Heart left ventricle (tissue), 13 donors: ENCODE data around the gene GABRB3.

Experiments
- CTCF ChIP-seq, 12 donors: fragments of 200-600 bp; sonication (generic) in 4 of 12; IDR thresholded peaks; one replicate each; pipeline versions ENCODE4 v1.5.0 to v1.8.0; 2018 to 2022; ENCODE audit warnings: antibody characterized with exemption in 12 of 12, mild to moderate bottlenecking in 5 of 12
- POLR2A ChIP-seq, 2 donors: fragments of 450-650 bp; IDR thresholded peaks; one replicate each; pipeline ENCODE4 v1.6.1; 2017; ENCODE audit warnings: antibody characterized with exemption in 2 of 2, mild to moderate bottlenecking in 2 of 2, moderate library complexity in 2 of 2
- donor health status: ischemic (EF 13 %, LVEDD 7.1; RV severe dilation, severe dysfunction).
- donor health status: DM: no; HTN: yes; CAD: no.
- donor health status: DM: no; HTN: no; CAD: no.
- donor health status: ischemic (EF 25% LVEDD 6.9; RV normal size, moderate dysfunction).
- donor health status: ischemic (EF 25% LVEDD 5.7; RV mildly dilated, moderate dysfunction).
- donor health status: ischemic (EF 35%, LVEDD 5.7; RV mildly dilated, moderate dysfunction).
- donor health status: nonischemic (EF 11% LVEDD 7.7; RV severe dilation, severe dysfunction).
- donor health status: DM: yes; HTN: yes; CAD: no.
- donor health status: PGD.
- donor health status: ischemic (EF 29% LVEDD 5.4; RV normal size, mild dysfunction).
- donor health status: nonischemic (EF 23%, LVEDD 6.1; RV moderate dilation, normal function).

- no peak for TF ChIP-seq POLR2A (IDR thresholded peaks at IDR 0.05)
- TF ChIP-seq CTCF (IDR thresholded peaks at IDR 0.05): no peak
These were observed 86.2 kb downstream of the GABRB3 start for GRCh38 chr15:26686547-26687187.
